Measurements from ENCODE around the gene IPMK. TPM values are rescaled to one million over a fixed set of nuclear protein-coding genes. Genes with fewer than 3 reads are reported as not detected.
A peak's percentile ranks its signal among the peaks of the same experiment; 100 is the strongest.

The IPMK gene
- total and polyA plus RNA-seq, 4 donors, result 2.6 to 16.7 (median 5.0) TPM

DNA sequence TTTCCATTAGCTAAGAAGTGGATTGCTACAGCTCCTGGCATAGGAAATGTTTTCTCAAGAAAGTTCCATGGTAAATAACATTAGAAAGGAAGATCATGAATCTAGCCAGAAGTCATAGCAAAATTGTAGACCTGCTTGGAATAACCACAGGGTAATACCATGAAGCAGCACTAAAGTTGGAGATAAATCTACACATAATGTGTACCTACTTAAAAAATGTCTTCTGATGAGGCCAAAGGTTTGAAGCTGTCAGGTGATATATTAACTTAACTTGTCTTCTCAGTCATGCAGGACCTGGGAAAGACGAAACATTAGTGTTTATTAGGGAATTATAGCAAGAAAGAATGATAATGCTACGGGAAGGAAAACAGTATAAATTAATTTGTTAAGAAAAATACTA is 7.6 kb upstream of the IPMK start:
- Histone ChIP-seq H3K4me3 (no peak overlapping the region), H3K9me3 (ENCODE audit: control insufficient read depth in 4 of 4, insufficient read depth in 3 of 4, low read length in 3 of 4) (no peaks in the 10 kb centered on the region), H3K27ac (ENCODE audit: low read depth in 1 of 2, low read length in 1 of 2) (no peak overlapping the region), H3K27me3 (ENCODE audit: control insufficient read depth in 3 of 3, insufficient read depth in 3 of 3, low read length in 2 of 3) (no peaks in the 10 kb centered on the region), H3K9ac (ENCODE audit: insufficient read depth in 1 of 2, low read length in 2 of 2) (no peak overlapping the region), H3K36me3 (ENCODE audit: control insufficient read depth in 4 of 4, insufficient read depth in 4 of 4, low read length in 4 of 4) (peaks cover 0 to 4% (median 1%) of the 10 kb centered on the region in 4 donors), H3K4me1 (ENCODE audit: control insufficient read depth in 5 of 5, insufficient read depth in 5 of 5, low read length in 5 of 5) (peaks cover 0 to 10% (median 0%) of the 10 kb centered on the region in 5 donors)
- ATAC-seq (ENCODE audit: insufficient read depth, low FRiP score) (no peak), DNase-seq (no peak)
- TF ChIP-seq, protein P1, sequence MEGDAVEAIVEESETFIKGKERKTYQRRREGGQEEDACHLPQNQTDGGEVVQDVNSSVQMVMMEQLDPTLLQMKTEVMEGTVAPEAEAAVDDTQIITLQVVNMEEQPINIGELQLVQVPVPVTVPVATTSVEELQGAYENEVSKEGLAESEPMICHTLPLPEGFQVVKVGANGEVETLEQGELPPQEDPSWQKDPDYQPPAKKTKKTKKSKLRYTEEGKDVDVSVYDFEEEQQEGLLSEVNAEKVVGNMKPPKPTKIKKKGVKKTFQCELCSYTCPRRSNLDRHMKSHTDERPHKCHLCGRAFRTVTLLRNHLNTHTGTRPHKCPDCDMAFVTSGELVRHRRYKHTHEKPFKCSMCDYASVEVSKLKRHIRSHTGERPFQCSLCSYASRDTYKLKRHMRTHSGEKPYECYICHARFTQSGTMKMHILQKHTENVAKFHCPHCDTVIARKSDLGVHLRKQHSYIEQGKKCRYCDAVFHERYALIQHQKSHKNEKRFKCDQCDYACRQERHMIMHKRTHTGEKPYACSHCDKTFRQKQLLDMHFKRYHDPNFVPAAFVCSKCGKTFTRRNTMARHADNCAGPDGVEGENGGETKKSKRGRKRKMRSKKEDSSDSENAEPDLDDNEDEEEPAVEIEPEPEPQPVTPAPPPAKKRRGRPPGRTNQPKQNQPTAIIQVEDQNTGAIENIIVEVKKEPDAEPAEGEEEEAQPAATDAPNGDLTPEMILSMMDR (IDR thresholded peaks at IDR 0.05; ENCODE audit: control extremely low read depth, extremely low read depth), result no peak
- WGBS, 2 donors, result 83 to 90% methylated on average over 2 of the region's 2 CpGs

DNA sequence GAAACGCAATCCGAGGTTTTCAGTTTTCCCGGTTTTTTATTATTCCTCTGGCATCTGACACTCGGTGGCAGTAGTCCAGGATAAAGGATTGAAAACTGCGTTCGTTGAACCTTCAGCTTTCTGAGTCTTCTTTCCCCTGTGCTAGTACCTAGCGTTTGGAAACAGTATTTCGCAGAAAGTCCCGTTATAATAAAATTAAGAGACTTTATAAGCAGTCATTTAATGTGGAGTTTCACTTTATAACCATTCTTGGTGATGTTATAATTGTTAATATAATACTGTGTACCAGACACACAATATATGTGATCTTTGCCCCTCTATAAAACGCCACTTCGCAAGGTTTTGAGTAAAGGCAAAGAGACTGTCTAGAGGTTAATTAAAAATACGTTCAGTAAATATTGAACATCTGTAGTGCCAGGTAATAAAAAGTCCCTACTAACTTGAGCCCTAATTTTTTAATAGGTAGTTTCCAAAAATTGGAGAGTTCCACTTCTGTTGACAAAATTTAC is 2.1 kb upstream of the IPMK start:
- no peak for DNase-seq
- H3K27ac ChIP-seq (ENCODE audit: low read depth in 1 of 2, low read length in 1 of 2), result peak overlapping the region in 1 of 2 donors; percentile 82
- H3K27me3 ChIP-seq (ENCODE audit: control insufficient read depth in 3 of 3, insufficient read depth in 3 of 3, low read length in 2 of 3), result no peaks in the 10 kb centered on the region
- peaks cover 0 to 33% (median 0%) of the 10 kb centered on the region in 5 donors for H3K4me1 ChIP-seq (ENCODE audit: control insufficient read depth in 5 of 5, insufficient read depth in 5 of 5, low read length in 5 of 5)
- peaks cover 0 to 2% (median 0%) of the 10 kb centered on the region in 4 donors for H3K9me3 ChIP-seq (ENCODE audit: control insufficient read depth in 4 of 4, insufficient read depth in 3 of 4, low read length in 3 of 4)
- ATAC-seq (ENCODE audit: insufficient read depth, low FRiP score), result no peak
- 17 to 26% methylated on average over 12 of the region's 12 CpGs for WGBS, 2 donors
- TF ChIP-seq, protein P1 (IDR thresholded peaks at IDR 0.05; ENCODE audit: control extremely low read depth, extremely low read depth), result no peak
- H3K4me3 ChIP-seq, result peak overlapping the region; percentile 79
- H3K9ac ChIP-seq (ENCODE audit: insufficient read depth in 1 of 2, low read length in 2 of 2), result peak overlapping the region; percentile 44 to 91
- H3K36me3 ChIP-seq (ENCODE audit: control insufficient read depth in 4 of 4, insufficient read depth in 4 of 4, low read length in 4 of 4), result no peaks in the 10 kb centered on the region

DNA sequence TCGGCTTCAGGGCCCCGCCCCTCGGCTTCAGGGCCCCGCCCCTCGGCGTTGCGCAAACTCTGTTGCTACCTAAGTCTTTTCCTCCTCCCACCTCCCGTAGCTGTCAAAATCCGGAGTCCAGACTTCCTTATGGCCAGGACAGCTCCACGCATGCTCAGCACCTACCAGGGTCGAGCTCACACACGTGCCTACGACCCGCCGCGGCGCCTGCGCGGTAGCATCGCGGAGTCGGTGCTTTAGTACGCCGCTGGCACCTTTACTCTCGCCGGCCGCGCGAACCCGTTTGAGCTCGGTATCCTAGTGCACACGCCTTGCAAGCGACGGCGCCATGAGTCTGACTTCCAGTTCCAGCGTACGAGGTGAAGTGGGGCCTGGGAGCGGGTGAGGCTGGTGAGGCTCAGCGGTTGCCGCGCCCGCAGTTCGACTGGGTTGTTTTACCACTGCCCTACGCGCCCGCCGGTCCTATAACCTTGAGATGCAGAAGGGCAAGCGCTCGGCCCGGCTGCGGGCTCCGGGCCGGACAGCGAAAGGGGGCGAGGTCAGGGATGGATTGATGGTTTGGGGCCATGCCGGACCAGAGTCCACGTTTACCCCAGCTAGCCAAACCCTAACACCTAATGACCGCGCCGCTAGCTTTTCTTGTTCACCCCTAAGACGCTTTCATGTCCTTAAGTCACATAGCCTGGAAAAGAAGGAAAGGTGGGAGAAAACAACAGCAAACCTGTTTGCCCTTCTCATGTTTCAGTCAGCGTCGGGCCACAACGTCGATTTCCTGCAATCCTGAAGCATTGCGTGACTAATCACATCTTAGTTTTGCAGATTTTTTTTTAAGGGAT is 1.5 kb upstream of the IPMK start, which contains the start of gene CISD1:
TSS of gene CISD1 (plus strand) at position 217 of the 836 bp plus-strand sequence. CDS start at position 329, 112 bp downstream.
- peak; percentile 82 for ATAC-seq (ENCODE audit: insufficient read depth, low FRiP score)

More for the DNA sequence above, 1.5 kb upstream of the IPMK start, which contains the start of gene CISD1:
- 0% methylated on average over 66 of the region's 66 CpGs for WGBS, 2 donors
- peak within 1 kb of the TSS; percentile 82 to 100 for H3K27ac ChIP-seq (ENCODE audit: low read depth in 1 of 2, low read length in 1 of 2)
- TF ChIP-seq, protein P1 (IDR thresholded peaks at IDR 0.05; ENCODE audit: control extremely low read depth, extremely low read depth), result no peak
- H3K27me3 ChIP-seq (ENCODE audit: control insufficient read depth in 3 of 3, insufficient read depth in 3 of 3, low read length in 2 of 3), result no peaks in the 10 kb centered on the region
- H3K4me1 ChIP-seq (ENCODE audit: control insufficient read depth in 5 of 5, insufficient read depth in 5 of 5, low read length in 5 of 5), result peaks cover 0 to 35% (median 0%) of the 10 kb centered on the region in 5 donors
- H3K9me3 ChIP-seq (ENCODE audit: control insufficient read depth in 4 of 4, insufficient read depth in 3 of 4, low read length in 3 of 4), result peaks cover 0 to 2% (median 0%) of the 10 kb centered on the region in 4 donors
- H3K36me3 ChIP-seq (ENCODE audit: control insufficient read depth in 4 of 4, insufficient read depth in 4 of 4, low read length in 4 of 4), result no peaks in the 10 kb centered on the region
- H3K4me3 ChIP-seq, result peak within 1 kb of the TSS; percentile 81
- H3K9ac ChIP-seq (ENCODE audit: insufficient read depth in 1 of 2, low read length in 2 of 2), result peak within 1 kb of the TSS; percentile 63 to 91
- DNase-seq, result peak; percentile 97 to 99 (median 99)
